HepG2 (cell line): Measurements from ENCODE around the gene CARD9. TPM values are rescaled to one million over a fixed set of nuclear protein-coding genes. Genes with fewer than 3 reads are reported as not detected.
A peak's percentile ranks its signal among the peaks of the same experiment; 100 is the strongest.

ENCODE experiments used
- ATAC-seq: fragments of 200-7000 bp; cut with Tn5 transposase; 3 replicates; pipeline ENCODE4 v1.9.1; 2020; ENCODE audit warnings: mild to moderate bottlenecking, moderate library complexity
- BruUV-seq: library from RNA; stranded (reverse); fragments of 400-500 nt; replicated peaks from 2 replicates; lab custom pipeline; 2021; lab: Mats Ljungman, UMichigan
- CTCF ChIA-PET: fragments of 300-600 bp; formaldehyde crosslinking; extraction: SDS; loops from one replicate; lab custom pipeline; 2021; ENCODE audit warnings: low total read pairs, inconsistent platforms, low intra/inter-chr PET ratio; lab: Yijun Ruan, JAX
- POLR2A ChIA-PET: fragments of 350-600 bp; sonication (Branson Sonifier 250); formaldehyde crosslinking; loops from one replicate; lab custom pipeline; 2020; ENCODE audit warnings: antibody characterized with exemption, inconsistent platforms; lab: Yijun Ruan, JAX
- DNase-seq: peaks from one replicate; pipeline ENCODE4 v3.0.0-alpha.2; 2015; ENCODE audit warnings: low spot score
- FAIRE-seq: peaks from 3 replicates; lab custom pipeline; 2011; peaks lifted over from hg19 to GRCh38; lab: Jason Lieb, UNC
- H2AFZ ChIP-seq: one replicate; pipeline ENCODE4 v1.6.1; 2011; ENCODE audit warnings: low read length, inconsistent platforms
- H3K27ac ChIP-seq: fragments of 300-600 bp; 3 replicates; pipeline ENCODE4 v1.8.0; 2011; ENCODE audit warnings: mixed run types, mild to moderate bottlenecking, mixed read lengths, low read length, inconsistent platforms; ENCODE audit not compliant: insufficient read depth; ENCODE audit errors: extremely low read length
- H3K27me3 ChIP-seq, 2 experiments: fragments of 200-600 bp in 1 of 2; 2 replicates in 1 of 2; 3 replicates in 1 of 2; pipeline versions ENCODE4 v1.6.0 to v1.8.0; 2011; ENCODE audit warnings: low read length in 2 of 2, mild to moderate bottlenecking in 2 of 2, moderate library complexity in 2 of 2, inconsistent platforms in 1 of 2; ENCODE audit not compliant: insufficient read depth in 2 of 2, control insufficient read depth in 1 of 2
- H3K36me3 ChIP-seq, 2 experiments: fragments of 200-600 bp in 1 of 2; replicated peaks in 1 of 2; 2 replicates in 1 of 2; 3 replicates in 1 of 2; pipeline versions ENCODE4 v1.5.1 to v1.8.0; 2011; ENCODE audit warnings: low read length in 2 of 2, inconsistent platforms in 1 of 2; ENCODE audit not compliant: insufficient read depth in 2 of 2, control insufficient read depth in 1 of 2
- H3K4me1 ChIP-seq: 2 replicates; pipeline ENCODE4 v1.5.1; 2012; ENCODE audit warnings: low read length, inconsistent platforms; ENCODE audit not compliant: insufficient read depth
- H3K4me2 ChIP-seq: 2 replicates; pipeline ENCODE4 v1.6.0; 2011; ENCODE audit warnings: low read depth, low read length, inconsistent platforms
- H3K4me3 ChIP-seq, 3 experiments: fragments of 200-600 bp in 1 of 3; sonication (generic), shearing (Covaris generic) in 1 of 3; replicated peaks in 1 of 3; 2 replicates each; pipeline ENCODE4 v1.5.1; 2011 to 2016; ENCODE audit warnings: low read length in 3 of 3, inconsistent platforms in 2 of 3, low read depth in 2 of 3, mild to moderate bottlenecking in 2 of 3, control low read depth in 1 of 3, mixed read lengths in 1 of 3; ENCODE audit not compliant: insufficient read depth in 1 of 3
- H3K79me2 ChIP-seq: one replicate; pipeline ENCODE4 v1.6.1; 2011; ENCODE audit warnings: low read length, inconsistent platforms; ENCODE audit not compliant: insufficient read depth
- H3K9ac ChIP-seq: 2 replicates; pipeline ENCODE4 v1.6.0; 2011; ENCODE audit warnings: mild to moderate bottlenecking, low read depth, low read length, inconsistent platforms; ENCODE audit not compliant: insufficient read depth
- H3K9me3 ChIP-seq: 2 replicates; pipeline ENCODE4 v1.5.1; 2012; ENCODE audit warnings: mild to moderate bottlenecking, low read length
- H4K20me1 ChIP-seq: 2 replicates; pipeline ENCODE4 v1.6.0; 2011; ENCODE audit warnings: inconsistent platforms, mild to moderate bottlenecking, low read length, moderate library complexity; ENCODE audit not compliant: insufficient read depth
- AGO2 ChIP-seq: fragments of 200-400 bp; formaldehyde crosslinking; optimal IDR thresholded peaks from 2 replicates; pipeline ENCODE3; 2017; ENCODE audit warnings: mild to moderate bottlenecking, low read depth, low read length, moderate library complexity
- AKAP8 ChIP-seq: sonication (generic); formaldehyde crosslinking; IDR thresholded peaks from 2 replicates; pipeline ENCODE4 v1.5.1; 2020; ENCODE audit warnings: mild to moderate bottlenecking, missing genetic modification reagents
- CREBL2 ChIP-seq: sonication (generic); formaldehyde crosslinking; IDR thresholded peaks from 2 replicates; pipeline ENCODE4 v1.8.1; 2023; ENCODE audit warnings: missing genetic modification reagents, mild to moderate bottlenecking, borderline replicate concordance
- NR2F6 ChIP-seq, 2 experiments: IDR thresholded peaks; 2 replicates each; pipeline ENCODE4 v1.6.1; 2016; ENCODE audit warnings: antibody characterized with exemption in 1 of 2, mild to moderate bottlenecking in 1 of 2
- ZFX ChIP-seq: sonication (generic); formaldehyde crosslinking; IDR thresholded peaks from 2 replicates; pipeline ENCODE4 v1.4.0; 2020; ENCODE audit warnings: mild to moderate bottlenecking, low read depth, missing genetic modification reagents, moderate library complexity
- ZNF235 ChIP-seq: sonication (generic); formaldehyde crosslinking; IDR thresholded peaks from 2 replicates; pipeline ENCODE4 v1.8.1; 2023; ENCODE audit warnings: mild to moderate bottlenecking, missing genetic modification reagents, borderline replicate concordance
- ZNF430 ChIP-seq: sonication (generic); formaldehyde crosslinking; IDR thresholded peaks from 2 replicates; pipeline ENCODE4 v1.9.0; 2021; ENCODE audit warnings: mild to moderate bottlenecking, missing genetic modification reagents
- ZNF775 ChIP-seq: sonication (generic); formaldehyde crosslinking; IDR thresholded peaks from 2 replicates; pipeline ENCODE4 v1.4.0; 2020; ENCODE audit warnings: missing genetic modification reagents, mild to moderate bottlenecking, moderate library complexity, borderline replicate concordance
- ZSCAN9 ChIP-seq: IDR thresholded peaks from 2 replicates; pipeline ENCODE4 v1.6.1; 2016; ENCODE audit warnings: borderline replicate concordance
- WGBS: methylation state at CpG from one replicate; pipeline ENCODE4 v1.1.6; 2017; ENCODE audit warnings: low lambda C conversion rate; 5-methylcytosine and 5-hydroxymethylcytosine counted together
- in situ Hi-C: cut with HindIII; loops from 2 replicates; pipeline ENCODE4 v1.10.0; 2017; ENCODE audit warnings: low pct_unique_long_range_greater_than_20kb; ENCODE audit not compliant: extremely low pct_ligation_motif_present
- intact Hi-C: fragments of 100-400 bp; cut with micrococcal nuclease; formaldehyde crosslinking; loops from one replicate; pipeline ENCODE4 v1.10.0; 2022; ENCODE audit not compliant: unreplicated experiment
- polyA plus RNA-seq, 8 experiments: library from polyadenylated mRNA; depleted of rRNA in 3 of 8; stranded (reverse) in 7 of 8; unstranded in 1 of 8; fragments of >200 nt; fragmentation: Illumina TruSeq in 4 of 8; extraction: Trizol in 4 of 8; gene quantifications; 2 replicates each; pipeline versions ENCODE4 v1.2.1 to v1.2.3, GENCODE V29; 2011 to 2016; ENCODE audit warnings: low read depth in 4 of 8, missing spikeins in 1 of 8, mixed read lengths in 1 of 8; ENCODE audit not compliant: insufficient read depth in 1 of 8
- total RNA-seq, 5 experiments: library from RNA; depleted of rRNA; stranded (reverse); fragments of >200 nt; fragmentation: Illumina TruSeq; extraction: Trizol; gene quantifications; 2 replicates each; pipeline ENCODE4 v1.2.3, GENCODE V29; 2016; ENCODE audit warnings: low read depth in 1 of 5

Gene CARD9
- total and polyA plus RNA-seq, 2 of the 13 experiments (the other 11 are each of a cell fraction or from before 2014, with no cell fraction given): 3.3 to 7.4 TPM

GRCh38 chr9:136379003-136379287 lies 5.5 kb upstream of the CARD9 start:
- H3K79me2 ChIP-seq: no peaks in the 10 kb centered on the region
- H2AFZ ChIP-seq: no peak overlapping the region
- H3K36me3 ChIP-seq: peaks cover 18 to 28% of the 10 kb centered on the region in 2 experiments; a peak in 3 of 5 replicates
- H3K4me1 ChIP-seq: peaks cover 10% of the 10 kb centered on the region
- no TSS peak for BruUV-seq
- ChIA-PET CTCF (no interaction called here), POLR2A (no interaction called here)
- H3K9ac ChIP-seq: no peak overlapping the region
- no peak overlapping the region for H3K27ac ChIP-seq
- no peak overlapping the region for H3K4me2 ChIP-seq
- DNase-seq: no peak
- no peak for TF ChIP-seq CREBL2
- no peak for TF ChIP-seq NR2F6 (IDR thresholded peaks at IDR 0.05)
- TF ChIP-seq NR2F6 (CRISPR knock-in tag; IDR thresholded peaks at IDR 0.05): no peak
- no peak for TF ChIP-seq ZNF775 (CRISPR knock-in tag)
- no peak for TF ChIP-seq ZNF235
- no peak for TF ChIP-seq ZNF430 (CRISPR knock-in tag)
- no peak for TF ChIP-seq ZSCAN9 (CRISPR knock-in tag)
- in situ Hi-C loops: no loop called here
- no peak for FAIRE-seq
- WGBS: 95% methylated on average over 12 of the region's 18 CpGs
- ATAC-seq: no peak
- H4K20me1 ChIP-seq: no peaks in the 10 kb centered on the region
- H3K9me3 ChIP-seq: no peaks in the 10 kb centered on the region
- intact Hi-C loops: no loop called here
- no peak overlapping the region for H3K4me3 ChIP-seq
- no peaks in the 10 kb centered on the region for H3K27me3 ChIP-seq

GRCh38 chr9:136378170-136379002 lies 4.9 kb upstream of the CARD9 start:
- no peaks in the 10 kb centered on the region for H3K79me2 ChIP-seq
- intact Hi-C loops: no loop called here
- no peak overlapping the region for H3K27ac ChIP-seq
- CTCF ChIA-PET: no interaction called here
- no peaks in the 10 kb centered on the region for H3K9me3 ChIP-seq
- DNase-seq (no peak), FAIRE-seq (no peak), ATAC-seq (no peak)
- H2AFZ ChIP-seq: no peak overlapping the region
- TF ChIP-seq AGO2 (peak; percentile 36), AKAP8 (no peak), ZFX (CRISPR knock-in tag) (0 out of 2 replicates have a peak, but pooled peaks have one; percentile 10)
- no peak overlapping the region for H3K9ac ChIP-seq
- H3K27me3 ChIP-seq: no peaks in the 10 kb centered on the region; a peak in 1 of 5 replicates
- WGBS: 93% methylated on average over 17 of the region's 28 CpGs
- in situ Hi-C loops: no loop called here
- BruUV-seq: no TSS peak
- H3K4me2 ChIP-seq: no peak overlapping the region
- POLR2A ChIA-PET: no interaction called here
- H3K4me3 ChIP-seq: no peak overlapping the region
- peaks cover 16 to 25% of the 10 kb centered on the region in 2 experiments; a peak in 3 of 5 replicates for H3K36me3 ChIP-seq
- peaks cover 14% of the 10 kb centered on the region for H3K4me1 ChIP-seq
- H4K20me1 ChIP-seq: no peaks in the 10 kb centered on the region
